Left ventricle myocardium inferior (tissue), 1 donor: Measurements from ENCODE around the gene MAOA. TPM values are rescaled to one million over a fixed set of nuclear protein-coding genes. Genes with fewer than 3 reads are reported as not detected.

Experiments
- DNase-seq: peaks from one replicate; pipeline ENCODE4 v3.0.0-alpha.2; 2020
- H3K27ac ChIP-seq: fragments of 200-600 bp; replicated peaks from 2 replicates; pipeline ENCODE4 v1.8.0; 2021
- H3K27me3 ChIP-seq: fragments of 200-600 bp; 2 replicates; pipeline ENCODE4 v1.8.0; 2021; ENCODE audit warnings: low read depth
- H3K36me3 ChIP-seq: fragments of 200-600 bp; 2 replicates; pipeline ENCODE4 v1.8.0; 2021
- H3K4me1 ChIP-seq: fragments of 200-600 bp; 2 replicates; pipeline ENCODE4 v1.8.0; 2021
- H3K4me3 ChIP-seq: fragments of 200-600 bp; 2 replicates; pipeline ENCODE4 v1.8.0; 2021; ENCODE audit warnings: mild to moderate bottlenecking, moderate library complexity
- H3K9me3 ChIP-seq: fragments of 200-600 bp; replicated peaks from 2 replicates; pipeline ENCODE4 v1.8.0; 2021
- intact Hi-C: fragments of 100-400 bp; cut with micrococcal nuclease; formaldehyde crosslinking; loops from one replicate; pipeline ENCODE4 v1.11.0; 2022
- total RNA-seq: library from RNA; stranded (reverse); fragmentation: NEBNext Ultra II Directional; extraction: Animal tissue kit (Norgen Biotek cat#: 25700); gene quantifications from one replicate; pipeline ENCODE4 v1.2.1, GENCODE V29; 2021
- TF ChIP-seq, protein P1 (sequence below): fragments of 200-600 bp; IDR thresholded peaks from 2 replicates; pipeline ENCODE4 v1.8.0; 2021; ENCODE audit warnings: antibody characterized with exemption, mild to moderate bottlenecking, borderline replicate concordance
- donor health status: DM: no; HTN: yes; CAD: no; lungs with severe emphysema.

MAOA gene
- total RNA-seq, 1 donor from 2014 or later: 113 TPM

DNA sequence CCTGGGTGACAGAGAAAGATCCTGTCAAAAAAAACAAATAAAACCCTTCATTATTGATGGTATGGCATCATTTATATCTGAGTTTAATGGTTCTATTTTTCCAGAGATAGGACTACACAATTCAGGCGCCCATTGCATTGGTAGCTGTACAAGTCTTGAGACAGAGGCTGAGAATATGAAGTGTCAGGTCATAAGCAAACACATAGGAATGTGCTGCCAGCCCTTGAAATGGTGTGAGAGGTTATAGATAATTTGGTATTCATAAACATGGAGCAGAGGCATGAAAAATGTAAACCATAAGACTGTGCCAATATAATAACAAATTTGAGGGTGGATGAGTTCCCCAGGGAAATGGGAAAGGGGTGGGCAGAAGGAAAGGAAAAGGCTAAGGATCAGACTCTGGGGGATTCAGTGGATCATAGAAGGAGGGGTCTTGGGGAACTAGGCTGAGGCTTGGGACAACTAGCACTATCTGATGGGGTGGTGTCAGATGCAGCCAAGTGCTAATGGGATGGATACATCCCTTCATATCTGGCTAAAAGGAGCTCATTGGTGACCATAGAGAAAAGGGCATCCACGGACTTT, 50.8 kb downstream of the MAOA start:
- TF ChIP-seq, protein P1, sequence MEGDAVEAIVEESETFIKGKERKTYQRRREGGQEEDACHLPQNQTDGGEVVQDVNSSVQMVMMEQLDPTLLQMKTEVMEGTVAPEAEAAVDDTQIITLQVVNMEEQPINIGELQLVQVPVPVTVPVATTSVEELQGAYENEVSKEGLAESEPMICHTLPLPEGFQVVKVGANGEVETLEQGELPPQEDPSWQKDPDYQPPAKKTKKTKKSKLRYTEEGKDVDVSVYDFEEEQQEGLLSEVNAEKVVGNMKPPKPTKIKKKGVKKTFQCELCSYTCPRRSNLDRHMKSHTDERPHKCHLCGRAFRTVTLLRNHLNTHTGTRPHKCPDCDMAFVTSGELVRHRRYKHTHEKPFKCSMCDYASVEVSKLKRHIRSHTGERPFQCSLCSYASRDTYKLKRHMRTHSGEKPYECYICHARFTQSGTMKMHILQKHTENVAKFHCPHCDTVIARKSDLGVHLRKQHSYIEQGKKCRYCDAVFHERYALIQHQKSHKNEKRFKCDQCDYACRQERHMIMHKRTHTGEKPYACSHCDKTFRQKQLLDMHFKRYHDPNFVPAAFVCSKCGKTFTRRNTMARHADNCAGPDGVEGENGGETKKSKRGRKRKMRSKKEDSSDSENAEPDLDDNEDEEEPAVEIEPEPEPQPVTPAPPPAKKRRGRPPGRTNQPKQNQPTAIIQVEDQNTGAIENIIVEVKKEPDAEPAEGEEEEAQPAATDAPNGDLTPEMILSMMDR: no peak
- Histone ChIP-seq H3K27me3 (no peaks in the 10 kb centered on the region), H3K36me3 (no peaks in the 10 kb centered on the region), H3K4me3 (no peak overlapping the region), H3K27ac (peak overlapping the region; percentile 91), H3K9me3 (no peaks in the 10 kb centered on the region), H3K4me1 (peaks cover 72% of the 10 kb centered on the region)
- no peak for DNase-seq
- intact Hi-C loops: loop anchor here (5.0 kb wide), 1 partner anchor 50 kb away; the partner anchor contains the start of gene MAOA

DNA sequence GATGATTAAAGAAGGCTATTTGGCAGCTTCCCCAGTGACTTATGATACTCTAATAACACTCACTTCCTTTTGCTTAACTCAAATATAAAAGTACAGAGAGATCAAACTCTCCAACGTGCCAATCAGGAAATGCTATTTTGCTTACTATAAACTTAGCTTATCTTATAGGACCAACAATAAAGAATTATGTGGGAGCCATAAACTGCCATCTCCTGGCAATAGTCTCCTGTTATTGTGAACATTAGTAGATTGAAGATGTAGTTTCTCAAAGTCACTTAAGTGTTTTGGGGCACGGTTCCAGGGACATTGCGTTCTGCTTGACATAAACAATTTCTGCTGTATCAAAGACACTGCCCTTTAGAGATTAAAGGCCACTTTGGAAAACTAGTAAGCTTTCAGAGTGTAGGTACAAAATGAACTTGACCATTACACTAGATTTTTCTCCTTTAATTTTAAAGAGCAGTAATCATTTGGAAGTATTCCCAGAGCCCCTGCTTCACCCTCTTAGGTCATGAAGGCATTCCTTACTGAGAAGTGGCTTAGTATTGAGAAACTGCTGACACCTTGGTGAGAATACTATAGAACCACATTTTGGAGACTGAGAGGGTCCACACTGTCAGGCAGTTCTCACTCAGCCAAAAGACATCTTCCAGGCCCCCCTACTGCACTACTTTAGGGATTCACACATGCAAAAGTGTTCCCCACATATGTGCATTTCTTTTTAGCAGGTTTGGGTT, 51.9 kb downstream of the MAOA start:
- H3K27me3 ChIP-seq: no peaks in the 10 kb centered on the region
- TF ChIP-seq, protein P1: no peak
- peak overlapping the region; percentile 91 for H3K27ac ChIP-seq
- peaks cover 63% of the 10 kb centered on the region for H3K4me1 ChIP-seq
- intact Hi-C loops: loop anchor here (5.0 kb wide), 1 partner anchor 51 kb away; the partner anchor contains the start of gene MAOA
- DNase-seq: peak; percentile 60
- H3K9me3 ChIP-seq: no peaks in the 10 kb centered on the region
- H3K36me3 ChIP-seq: no peaks in the 10 kb centered on the region
- no peak overlapping the region for H3K4me3 ChIP-seq

DNA sequence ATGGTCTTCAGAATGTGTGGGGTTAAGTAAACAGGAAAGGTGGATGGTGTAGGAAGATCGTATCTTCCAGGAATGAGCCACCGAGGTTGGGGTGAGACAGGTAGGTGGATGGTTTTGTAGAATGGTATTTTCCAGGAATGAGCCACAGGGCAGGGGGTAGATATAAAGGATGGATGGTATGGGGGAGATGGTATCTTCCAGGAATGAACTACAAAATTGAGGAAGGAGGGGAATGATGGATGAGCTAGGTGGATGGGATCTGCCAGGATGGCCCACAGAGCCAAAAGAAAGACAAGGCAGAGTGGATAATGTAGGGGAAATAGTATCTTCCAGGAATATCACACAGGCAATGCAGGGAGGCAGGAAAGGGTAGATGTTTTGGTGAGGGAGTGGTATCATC, 60.0 kb downstream of the MAOA start:
- H3K4me3 ChIP-seq: no peak overlapping the region
- peaks cover 1% of the 10 kb centered on the region for H3K36me3 ChIP-seq
- intact Hi-C loops: no loop called here
- no peak overlapping the region for H3K27ac ChIP-seq
- no peaks in the 10 kb centered on the region for H3K4me1 ChIP-seq
- TF ChIP-seq, protein P1: no peak
- no peak for DNase-seq
- H3K9me3 ChIP-seq: no peaks in the 10 kb centered on the region
- no peaks in the 10 kb centered on the region for H3K27me3 ChIP-seq

DNA sequence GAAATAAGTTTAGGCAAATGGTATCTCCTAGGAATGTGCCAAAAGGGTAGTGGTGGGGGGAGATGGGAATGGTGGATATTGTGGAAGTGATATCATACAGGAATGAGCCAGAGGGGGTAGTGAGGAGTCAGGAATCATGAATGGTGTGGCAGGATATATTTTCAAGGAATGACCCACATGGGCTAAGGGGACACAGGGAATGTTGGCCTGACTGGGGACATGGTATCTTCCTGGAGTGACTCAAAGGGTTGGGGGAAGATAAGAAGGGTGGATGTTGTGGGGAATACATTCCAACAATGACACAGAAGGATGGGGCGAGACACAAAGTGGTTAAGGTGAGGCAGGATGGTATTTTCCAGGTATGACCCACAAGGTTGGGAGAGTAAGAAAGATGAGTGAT, 60.6 kb downstream of the MAOA start:
- DNase-seq: no peak
- Histone ChIP-seq H3K36me3 (peaks cover 4% of the 10 kb centered on the region), H3K4me1 (no peaks in the 10 kb centered on the region), H3K9me3 (no peaks in the 10 kb centered on the region), H3K27ac (no peak overlapping the region), H3K27me3 (no peaks in the 10 kb centered on the region), H3K4me3 (no peak overlapping the region)
- TF ChIP-seq, protein P1: no peak
- intact Hi-C loops: no loop called here

DNA sequence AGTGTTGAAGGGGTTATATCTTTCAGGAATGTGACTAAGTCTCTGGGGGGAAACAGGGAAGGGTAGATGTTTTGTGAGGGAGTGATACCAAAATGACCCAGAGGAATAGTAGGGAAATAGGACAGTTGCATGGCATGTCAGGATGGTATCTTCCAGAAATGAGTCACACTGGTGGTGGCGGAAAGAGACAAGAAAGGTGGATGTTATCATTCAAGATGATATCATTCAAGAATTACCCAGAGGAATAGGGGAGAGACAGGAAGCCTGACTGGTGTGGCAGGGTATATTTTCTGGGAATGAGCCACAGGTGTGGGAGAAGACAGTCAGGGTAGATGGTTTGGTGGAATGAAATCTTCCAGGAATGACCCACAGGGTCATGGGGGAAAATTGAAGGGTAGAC, 61.1 kb downstream of the MAOA start:
- DNase-seq: no peak
- H3K27me3 ChIP-seq: no peaks in the 10 kb centered on the region
- peaks cover 4% of the 10 kb centered on the region for H3K36me3 ChIP-seq
- no peaks in the 10 kb centered on the region for H3K9me3 ChIP-seq
- TF ChIP-seq, protein P1: no peak
- no peaks in the 10 kb centered on the region for H3K4me1 ChIP-seq
- no peak overlapping the region for H3K27ac ChIP-seq
- no peak overlapping the region for H3K4me3 ChIP-seq
- intact Hi-C loops: no loop called here
